ENCODE results near the gene IL32.
A peak's percentile ranks its signal among the peaks of the same experiment; 100 is the strongest.

The IL32 gene

DNA sequence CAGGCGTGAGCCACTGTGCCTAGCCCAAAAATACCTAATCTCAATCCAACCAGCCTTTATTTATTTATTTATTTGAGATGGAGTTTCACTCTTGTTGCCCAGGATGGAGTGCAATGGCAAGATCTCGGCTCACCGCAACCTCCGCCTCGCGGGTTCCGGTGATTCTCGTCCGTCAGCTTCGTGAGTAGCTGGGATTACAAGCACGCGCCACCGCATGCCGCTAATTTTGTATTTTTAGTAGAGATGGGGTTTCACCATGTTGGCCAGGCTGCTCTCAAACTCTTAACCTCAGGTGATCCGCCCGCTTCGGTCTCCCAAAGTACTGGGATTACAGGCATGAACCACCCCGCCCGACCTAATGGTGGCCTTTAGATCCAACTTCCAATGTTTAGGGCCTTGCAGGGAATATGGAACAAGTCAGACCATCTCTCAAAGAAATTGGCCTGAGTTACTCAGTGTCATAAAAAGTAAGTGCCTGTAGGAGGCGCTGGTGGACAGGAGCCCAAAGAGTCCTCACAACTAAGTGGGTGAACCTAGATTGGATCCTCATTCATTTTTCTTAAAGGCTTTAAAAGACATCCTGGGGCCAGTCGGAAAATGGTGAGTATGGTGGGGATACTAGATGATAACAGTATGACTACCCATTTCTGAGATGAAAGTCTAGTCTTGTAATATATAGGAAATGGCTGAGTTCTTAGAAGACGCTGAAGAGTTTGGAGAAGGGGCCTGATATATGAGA, 29.0 kb downstream of the IL32 start:
- peak; percentile 58 for DNase-seq

DNA sequence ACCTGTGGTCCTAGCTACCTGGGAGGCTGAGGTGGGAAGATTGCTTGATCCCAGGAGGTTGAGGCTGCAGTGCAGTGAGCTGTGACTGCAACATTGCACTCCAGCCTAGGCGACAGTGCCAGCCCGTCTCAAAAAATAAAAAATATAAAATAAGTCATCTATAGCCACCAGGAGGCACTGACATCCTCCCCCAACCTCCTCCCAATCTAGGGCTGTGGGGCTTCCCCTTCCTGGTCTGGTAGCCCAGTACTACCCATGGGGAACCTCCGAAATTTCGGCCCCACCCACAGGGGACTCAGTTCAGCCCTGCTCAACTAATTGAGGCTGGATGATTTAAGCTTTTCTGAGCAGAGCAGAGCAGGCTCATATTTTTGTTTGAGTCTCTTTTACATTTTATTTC, 30.4 kb downstream of the IL32 start:
- DNase-seq = peak; percentile 58

DNA sequence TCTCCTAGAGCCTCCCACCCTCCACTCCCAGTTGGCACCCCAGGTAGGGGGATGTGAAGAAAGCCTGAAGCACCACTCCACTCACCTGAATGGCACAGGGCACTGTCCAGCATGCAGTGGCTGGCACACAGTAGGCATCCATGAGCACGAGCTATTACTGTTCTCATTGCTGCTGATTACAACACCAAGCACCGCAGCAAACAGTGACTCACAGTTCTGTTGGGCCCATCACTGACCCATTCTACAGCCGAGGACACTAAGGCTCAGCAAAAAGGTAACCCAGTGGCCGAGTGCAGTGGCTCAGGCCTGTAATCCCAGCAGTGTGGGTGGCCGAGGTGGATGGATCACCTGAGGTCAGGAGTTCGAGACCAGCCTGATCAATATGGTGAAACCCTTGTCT, 30.9 kb downstream of the IL32 start:
- no peak for DNase-seq

DNA sequence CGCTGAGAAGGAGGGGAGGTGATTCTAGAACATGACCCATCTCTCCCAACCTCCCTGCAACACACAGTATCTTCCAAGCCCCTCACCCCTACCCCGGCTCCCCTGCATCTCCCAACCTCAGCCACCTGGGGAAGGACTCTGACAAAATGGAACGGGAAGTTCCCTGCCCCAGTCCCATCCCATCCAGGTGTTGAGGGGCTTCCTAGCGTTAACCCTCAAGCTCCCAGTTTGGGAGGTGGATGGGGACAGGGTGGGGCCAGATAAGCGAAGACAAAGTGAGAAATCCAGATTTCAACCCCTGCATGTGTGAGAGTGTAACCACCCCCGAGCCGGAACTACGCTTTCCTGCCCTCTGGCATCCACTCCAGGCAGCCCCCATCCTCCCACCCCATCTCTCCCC, 31.8 kb downstream of the IL32 start:
- no peak for DNase-seq

DNA sequence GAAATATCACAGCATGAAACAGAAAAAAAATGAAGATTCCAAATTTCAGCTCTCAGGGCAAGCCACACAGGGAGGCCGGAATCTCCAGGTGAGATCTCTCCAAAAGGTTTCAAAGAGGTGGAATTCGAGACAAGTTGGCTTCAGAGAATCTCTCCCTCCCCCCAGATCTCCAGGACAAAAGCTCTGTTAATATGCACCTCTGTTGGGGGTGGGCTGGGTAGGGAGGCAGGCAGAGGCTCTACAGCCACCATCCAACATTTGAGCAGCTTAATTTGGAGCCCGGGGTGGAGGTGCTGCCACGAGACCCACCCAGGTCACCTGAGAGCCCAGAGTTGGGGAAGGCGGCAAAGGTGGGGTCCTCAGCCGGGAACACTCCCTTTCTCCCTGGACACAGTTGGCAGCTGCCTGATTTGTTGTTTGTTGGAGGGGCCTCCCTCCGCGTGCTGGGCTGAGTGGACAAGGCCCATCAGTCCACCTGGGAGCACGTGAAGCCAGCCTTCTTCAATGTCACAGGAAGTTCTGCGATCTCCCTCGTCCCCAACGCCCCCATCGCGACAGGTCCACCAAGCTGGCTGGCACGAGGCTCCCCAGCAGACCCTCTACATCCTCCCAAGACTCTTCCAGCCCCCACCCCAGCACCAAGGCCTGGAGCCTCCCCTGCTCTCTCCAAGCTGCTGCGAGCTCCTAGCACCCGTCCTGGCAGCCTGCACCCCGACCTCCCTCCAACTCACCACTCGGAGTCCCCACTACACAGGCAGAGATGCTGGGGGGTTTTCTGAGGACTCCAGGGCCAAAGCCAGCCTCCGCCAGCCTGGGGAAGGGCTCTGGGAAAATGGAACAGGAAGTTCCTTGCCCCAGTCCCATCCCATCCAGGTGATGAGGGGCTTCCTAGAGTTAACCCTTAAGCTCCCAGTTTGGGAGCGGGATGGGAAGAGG, 33.3 kb downstream of the IL32 start, which contains the start of gene ZSCAN10:
Gene ZSCAN10 (minus strand): TSS at position 836 of the 936 bp plus-strand sequence. CDS start 6,357 bp downstream, outside the sequence.
- DNase-seq = no peak

DNA sequence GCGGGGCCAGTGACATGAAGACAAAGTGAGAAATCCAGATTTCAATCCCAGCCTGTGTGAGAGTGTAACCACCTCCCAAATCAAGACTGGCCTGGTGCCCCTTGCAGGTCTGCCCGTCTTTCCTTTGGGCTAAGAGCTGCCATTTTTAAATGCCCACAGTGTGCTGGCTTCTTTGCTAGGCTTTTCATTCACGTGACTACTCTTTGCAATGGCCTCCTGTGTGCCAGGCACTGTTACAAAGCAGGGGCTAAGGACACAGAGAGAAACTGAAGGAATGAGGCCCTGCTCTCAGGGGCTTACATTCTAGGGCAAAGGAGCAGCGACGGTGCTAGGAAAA, 33.9 kb downstream of the IL32 start:
- DNase-seq = no peak

DNA sequence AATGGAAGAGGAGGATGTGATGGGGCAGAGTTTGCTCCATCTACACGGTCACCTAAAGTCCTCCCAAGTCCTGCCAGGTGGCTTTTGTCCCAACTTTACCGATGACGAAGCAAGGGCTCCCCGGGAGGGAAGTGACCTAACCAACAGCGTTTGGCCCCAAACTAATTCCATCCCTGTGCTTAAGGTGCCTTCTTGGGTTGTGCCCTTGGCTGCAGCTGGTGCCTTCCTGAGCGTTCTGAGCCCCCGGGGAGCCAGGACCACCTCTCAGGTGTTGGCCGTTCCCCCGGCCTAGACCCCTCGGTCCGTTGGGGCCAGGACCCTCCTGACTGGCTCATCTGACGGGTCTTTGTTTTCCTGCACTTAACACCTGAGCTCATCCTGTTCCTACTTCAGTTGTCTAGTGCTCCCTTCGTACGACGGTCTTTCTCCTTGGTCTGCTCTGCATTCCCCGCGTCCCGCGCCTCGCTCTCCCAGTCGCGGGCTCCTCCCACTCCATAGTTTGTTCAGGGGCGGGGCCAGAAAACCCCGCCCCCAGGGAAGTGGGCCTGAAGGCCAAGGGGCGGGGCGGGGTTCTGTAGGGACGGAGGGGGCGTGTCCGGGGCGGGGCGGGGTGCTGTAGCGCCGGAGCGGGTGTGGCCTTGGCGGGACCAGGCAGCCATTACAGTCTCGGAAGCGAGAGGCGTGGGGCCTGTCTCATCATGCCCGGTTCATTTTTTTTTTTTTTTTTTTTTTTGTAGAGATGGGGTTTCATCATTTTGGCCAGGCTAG, 34.5 kb downstream of the IL32 start:
- DNase-seq = peak; percentile 94

DNA sequence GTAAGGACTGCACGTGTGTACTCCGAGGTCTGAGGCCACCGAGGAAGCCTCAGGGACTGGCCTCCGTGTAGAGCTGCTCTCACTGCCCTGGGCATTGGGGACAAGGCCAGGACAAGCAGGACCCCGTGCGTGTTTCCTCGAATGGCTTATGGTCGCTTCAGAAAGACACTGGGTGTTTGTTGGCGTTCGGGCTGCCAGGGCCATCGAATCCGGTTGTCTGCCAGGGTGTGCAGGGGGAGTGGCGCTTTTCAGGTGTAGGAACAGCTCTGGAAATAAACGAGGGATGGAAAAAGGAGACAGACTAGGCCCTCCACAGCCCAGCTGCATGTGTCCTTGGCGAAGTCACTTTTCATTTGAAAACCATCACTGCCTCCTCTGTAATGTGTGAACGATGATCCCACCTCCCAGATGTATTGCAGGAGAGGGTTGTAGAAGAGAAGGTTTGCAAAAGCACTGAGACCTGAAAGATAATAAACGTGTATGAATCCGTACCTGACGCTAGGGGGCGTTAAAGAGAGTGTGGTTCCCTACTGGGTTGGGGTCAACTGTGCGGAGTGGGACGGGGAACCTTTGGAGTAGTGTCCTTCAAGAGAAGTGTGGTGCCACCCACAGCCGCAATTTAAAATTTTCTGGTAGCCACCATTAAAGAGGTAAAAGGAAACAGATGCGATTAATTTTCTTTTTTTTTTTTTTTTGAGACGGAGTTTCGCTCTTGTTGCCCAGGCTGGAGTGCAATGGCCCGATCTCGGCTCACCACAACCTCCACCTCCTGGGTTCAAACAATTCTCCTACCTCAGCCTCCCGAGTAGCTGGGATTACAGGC, 35.8 kb downstream of the IL32 start:
- peak; percentile 52 for DNase-seq

DNA sequence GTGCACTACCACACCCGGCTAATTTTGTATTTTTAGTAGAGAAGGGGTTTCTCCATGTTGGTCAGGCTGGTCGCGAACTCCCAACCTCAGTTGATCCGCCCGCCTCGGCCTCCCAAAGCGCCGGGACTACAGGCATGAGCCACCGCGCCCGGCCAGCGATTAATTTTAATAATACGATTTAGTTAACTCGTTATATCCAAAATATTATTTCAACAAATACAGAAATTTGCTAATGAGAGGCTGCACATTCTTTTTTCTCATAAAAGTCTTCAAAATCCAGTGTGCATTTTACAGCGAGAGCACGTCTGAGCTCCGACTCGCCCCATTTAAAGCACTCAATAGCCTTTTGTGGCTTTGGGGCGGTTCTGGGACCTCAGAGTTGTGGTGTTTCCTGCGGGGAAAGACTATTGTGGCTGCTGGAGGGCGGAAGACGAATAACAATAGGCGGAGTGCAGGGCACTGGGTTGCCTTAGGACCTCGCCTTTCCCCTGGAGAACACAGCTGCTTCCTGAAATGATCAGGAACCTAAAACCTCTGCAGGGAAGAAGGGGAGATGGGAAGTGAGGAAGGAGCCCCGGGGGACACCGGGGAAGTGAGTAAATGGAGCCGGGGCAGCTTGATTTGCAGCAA, 36.5 kb downstream of the IL32 start:
- DNase-seq = no peak

DNA sequence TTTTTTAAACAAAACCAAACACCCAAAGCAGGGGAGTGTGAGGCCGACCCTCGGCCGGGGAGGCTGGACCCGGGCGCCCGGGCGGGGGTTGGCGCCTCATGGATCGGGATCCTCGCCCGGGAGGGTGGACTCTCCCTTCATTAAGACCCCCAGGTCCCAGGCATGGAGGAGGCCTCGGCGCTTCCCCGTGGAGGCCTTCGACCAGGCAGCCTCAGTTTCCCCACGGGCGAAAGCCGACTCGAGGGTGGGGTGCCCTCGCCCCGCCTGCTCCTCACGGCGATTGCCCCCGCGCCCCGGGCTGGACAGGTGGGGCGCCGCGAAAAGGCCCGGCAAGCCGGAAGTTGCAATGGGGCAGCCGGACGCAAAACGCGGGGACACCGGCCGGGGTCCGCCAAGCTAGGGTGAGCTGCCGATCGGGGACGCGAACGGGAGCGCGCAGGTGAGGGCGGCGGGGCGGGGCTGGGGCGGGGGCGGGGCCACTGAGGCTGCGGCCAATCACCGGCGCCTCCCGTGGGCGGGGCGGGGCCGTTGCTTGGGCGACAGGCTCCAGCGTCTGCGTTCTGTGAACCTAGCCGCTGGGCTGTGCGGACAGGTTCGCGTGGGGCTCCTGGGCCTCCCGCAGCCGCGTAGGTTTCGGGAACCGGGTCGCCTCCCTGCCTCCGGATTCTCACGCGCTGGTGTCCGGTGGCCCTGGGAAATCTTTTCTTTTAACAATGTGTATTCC, 40.9 kb downstream of the IL32 start:
- peak; percentile 95 for DNase-seq

DNA sequence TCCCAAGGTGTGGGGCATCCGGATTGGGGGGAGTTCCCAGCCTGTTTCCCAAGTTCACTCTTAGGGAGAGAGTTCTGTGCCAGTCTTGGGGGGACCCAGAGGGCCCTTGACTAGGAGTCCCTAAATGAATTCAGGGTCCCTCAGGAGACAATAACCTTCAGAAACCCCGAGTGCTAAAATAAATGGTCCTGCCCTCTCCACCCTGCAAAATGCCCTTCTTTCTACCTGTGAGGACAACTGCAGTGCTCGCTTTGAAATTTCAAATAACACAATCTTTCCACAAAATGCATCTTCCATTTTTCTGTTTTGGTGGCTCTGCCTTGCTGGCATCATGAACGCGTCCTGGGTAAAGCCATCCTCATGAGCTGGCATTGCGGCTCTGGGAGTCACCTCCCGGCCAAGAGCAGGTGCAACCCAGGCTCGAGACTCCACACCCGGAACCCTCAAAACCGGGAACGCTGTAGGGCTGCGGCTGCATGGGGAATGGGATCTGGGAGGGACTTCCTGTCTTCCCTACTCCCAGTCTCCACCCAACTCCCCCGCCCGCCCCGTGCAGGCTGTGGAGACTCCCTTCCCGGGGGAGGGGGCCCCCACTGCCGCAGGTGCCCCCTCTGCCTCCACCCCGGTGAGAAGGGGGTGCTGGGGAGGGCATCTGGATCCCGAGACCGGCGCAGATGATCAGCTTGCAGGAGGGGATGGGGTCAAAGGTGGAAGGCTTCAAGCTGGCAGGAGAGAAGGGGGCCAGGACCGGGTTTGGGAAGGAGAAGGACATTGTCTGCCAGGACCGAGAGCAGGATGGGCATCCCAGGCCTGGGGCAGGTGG, 46.8 kb downstream of the IL32 start, which contains the start of gene ZNF205:
Gene ZNF205 (plus strand): TSS at position 529 of the 823 bp plus-strand sequence. CDS start 845 bp downstream, outside the sequence.
- no peak for DNase-seq

DNA sequence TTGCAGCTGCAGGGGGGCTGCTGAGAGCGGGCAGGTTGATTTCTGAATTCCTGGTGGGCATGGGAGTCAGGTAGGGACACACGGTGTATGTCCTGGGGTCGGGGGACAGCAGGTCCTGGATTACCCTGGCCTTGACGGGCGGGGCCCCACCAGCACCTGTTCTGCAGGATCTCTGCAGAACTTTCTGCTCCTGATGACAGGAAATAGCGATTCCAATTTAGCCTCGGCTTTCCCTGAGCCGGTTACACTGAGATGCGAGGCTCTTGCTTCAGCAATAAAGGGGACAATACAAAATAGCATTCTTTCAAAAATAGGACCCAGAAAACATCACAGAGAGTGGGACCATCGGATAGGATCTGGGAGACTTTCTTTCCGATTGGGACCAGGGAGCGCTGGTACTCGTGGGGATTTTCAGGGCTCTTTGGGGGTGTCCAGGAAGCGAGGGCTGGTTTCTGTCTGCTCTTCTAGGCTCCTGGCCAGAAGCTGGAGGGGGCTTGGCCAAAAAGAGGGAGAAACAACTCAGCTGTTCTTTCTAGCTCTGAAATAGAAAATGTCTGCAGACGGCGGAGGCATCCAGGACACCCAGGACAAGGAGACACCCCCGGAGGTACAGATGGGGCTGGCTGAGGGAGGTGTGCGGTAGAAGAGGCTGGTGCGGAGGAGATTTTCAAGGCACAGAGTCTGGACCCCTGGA, 47.6 kb downstream of the IL32 start:
- DNase-seq = no peak

DNA sequence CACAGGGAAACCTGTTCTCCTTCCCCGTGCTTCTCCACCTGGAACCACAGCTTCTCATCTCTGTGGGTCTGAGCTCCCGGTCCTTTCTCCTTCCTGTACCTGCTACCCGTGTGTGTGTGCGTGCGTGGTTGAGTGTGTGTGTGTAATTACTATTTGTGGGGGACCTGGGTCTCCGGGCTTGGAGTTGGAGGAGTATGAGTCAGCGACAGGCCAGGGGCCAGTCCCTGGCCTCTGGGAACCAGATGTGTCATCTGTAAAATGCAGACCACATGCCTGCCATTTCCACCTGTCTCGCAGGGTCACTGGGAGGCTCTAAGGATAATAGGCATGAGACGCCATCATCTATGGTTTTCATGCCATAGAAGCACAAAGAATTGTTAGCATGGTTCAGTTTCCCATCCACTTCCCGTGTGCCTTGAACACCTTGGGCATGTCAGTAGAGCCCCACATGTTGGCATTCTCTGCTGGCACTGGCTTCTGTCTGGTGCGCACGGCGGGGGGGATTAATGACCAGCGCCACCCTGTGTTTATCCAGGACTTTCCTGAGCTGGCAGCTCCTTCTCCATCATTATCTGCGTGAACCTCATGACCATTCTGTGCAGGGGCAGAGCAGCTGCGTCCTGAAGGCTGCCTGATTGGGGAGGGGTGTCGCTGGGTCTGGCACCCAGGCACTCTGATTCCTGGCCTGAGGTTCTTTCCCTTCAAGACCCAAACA, 48.5 kb downstream of the IL32 start:
- DNase-seq = no peak

DNA sequence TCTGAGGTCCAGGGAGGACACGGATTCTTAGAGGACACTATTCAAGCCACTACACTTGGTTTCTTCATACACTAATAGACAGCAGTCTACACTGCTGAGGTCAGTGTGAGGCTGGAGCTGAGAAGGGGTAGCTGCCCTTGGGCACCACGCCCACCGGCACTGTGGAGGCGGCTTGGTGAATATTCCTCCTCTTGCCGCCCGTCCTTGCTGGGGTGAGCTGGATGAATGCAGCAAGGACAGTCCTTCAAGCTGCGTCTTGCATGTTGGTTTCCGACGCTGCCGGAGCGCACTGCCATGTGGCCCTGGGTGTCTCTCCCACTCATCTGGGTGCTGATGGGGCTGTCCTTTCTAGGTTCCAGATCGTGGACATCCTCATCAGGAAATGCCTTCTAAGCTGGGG, 49.6 kb downstream of the IL32 start:
- no peak for DNase-seq

DNA sequence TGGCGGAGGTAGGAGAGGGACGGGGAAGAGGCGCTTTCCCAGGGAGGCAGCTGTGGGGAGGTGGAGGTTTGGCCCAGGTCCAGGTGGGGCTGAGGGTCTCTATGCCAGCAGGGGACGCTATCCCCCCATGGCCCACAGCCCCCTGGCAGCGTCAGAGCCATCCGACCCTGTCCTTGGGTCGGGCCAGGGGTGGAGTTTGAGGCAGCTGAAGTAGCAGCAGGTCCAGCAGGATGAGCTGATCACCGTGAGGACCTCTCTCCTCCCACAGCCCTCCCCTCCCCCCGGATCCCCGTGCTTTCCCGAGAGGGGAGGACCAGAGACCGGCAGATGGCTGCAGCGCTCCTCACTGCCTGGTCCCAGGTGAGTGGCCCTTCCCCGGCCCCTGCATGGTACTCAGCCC, 50.1 kb downstream of the IL32 start:
- DNase-seq = no peak

DNA sequence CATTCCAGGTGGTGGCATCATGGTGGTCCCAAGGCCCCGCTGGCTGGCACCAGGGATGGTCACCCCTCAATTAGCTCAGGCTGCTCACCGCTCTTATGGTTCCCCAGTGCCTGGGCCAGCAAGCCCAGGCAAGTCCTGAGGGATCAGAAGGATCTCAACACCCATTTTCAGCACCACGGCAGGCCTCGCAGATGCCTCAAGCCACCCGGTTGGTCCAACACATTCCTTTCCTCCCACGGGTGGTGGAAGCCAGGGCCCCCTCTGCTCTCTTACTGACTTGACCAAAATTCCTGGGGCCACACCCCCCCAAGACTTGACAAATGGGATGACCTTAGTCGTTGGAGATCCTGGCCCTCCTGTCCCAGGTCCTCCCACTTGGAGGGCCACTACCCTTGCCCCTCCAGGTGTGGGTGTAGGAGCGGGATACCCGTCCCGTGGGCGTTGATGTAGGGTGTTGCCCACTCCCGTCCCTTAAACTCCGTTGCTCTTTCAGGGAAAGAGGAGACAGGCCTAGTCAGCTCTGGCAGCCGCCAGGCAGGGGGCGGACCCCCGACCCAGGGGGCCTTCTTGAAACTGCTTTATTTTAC, 52.9 kb downstream of the IL32 start:
- DNase-seq = no peak

DNA sequence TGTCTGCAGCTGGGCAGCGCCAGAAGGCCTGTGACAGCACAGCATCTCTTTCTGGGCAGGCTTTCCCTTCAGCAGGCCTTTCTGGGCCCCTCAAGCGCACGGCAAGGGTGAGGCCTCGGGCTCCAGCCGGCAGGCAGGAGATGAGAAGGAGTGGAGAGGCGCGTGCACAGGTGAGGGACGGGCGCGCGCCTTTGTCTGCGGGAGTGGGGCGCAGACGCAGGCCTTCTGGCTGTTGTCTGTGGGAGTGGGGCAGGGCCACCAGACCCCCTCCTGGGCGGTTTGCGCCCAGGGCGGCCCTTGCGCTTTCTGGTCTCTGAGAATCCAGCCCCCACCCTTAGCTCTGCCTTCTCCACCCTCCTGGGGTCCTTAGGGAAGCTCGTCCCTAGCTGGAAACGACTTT, 53.4 kb downstream of the IL32 start:
- DNase-seq = no peak
